Measurements from ENCODE around the gene ADCK2. TPM values are rescaled to one million over a fixed set of nuclear protein-coding genes. Genes with fewer than 3 reads are reported as not detected.
"Not testable (repeated sequence)": the region's sequence is repeated elsewhere in the genome, so short reads cannot be mapped to it uniquely, and the experiment has no call there.

The ADCK2 gene
- polyA plus RNA-seq, 1 donor: 16.6 TPM

DNA sequence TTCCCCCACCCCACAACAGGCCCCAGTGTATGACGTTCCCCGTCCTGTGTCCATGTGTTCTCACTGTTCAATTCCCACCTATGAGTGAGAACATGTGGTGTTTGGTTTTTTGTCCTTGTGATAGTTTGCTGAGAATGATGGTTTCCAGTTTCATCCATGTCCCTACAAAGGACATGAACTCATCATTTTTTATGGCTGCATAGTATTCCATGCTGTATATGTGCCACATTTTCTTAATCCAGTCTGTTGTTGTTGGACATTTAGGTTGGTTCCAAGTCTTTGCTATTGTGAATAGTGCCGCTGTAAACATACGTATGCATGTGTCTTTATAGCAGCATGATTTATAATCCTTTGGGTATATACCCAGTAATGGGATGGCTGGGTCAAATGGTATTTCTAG lies 36.0 kb downstream of the ADCK2 start:
- H3K27me3 ChIP-seq (ENCODE audit: control insufficient read depth, insufficient read depth, low read length): not testable (repeated sequence)
- no CpG with 5 or more reads among the region's 4 CpGs for WGBS (ENCODE audit: insufficient coverage, low lambda C conversion rate)

DNA sequence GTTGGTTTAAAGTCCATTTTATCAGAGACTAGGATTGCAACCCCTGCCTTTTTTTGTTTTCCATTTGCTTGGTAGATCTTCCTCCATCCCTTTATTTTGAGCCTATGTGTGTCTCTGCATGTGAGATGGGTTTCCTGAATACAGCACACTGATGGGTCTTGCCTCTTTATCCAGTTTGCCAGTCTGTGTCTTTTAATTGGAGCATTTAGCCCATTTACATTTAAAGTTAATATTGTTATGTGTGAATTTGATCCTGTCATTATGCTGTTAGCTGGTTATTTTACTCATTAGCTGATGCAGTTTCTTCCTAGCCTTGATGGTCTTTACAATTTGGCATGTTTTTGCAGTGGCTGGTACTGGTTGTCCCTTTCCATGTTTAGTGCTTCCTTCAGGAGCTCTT lies 39.6 kb downstream of the ADCK2 start:
- not testable (repeated sequence) for H3K4me1 ChIP-seq (ENCODE audit: control insufficient read depth, insufficient read depth, low read length); H3K27me3 ChIP-seq (ENCODE audit: control insufficient read depth, insufficient read depth, low read length); H3K36me3 ChIP-seq (ENCODE audit: control insufficient read depth, insufficient read depth, low read length); DNase-seq; H3K9me3 ChIP-seq (ENCODE audit: control insufficient read depth, low read depth, low read length); H3K4me3 ChIP-seq (ENCODE audit: low read length); H3K27ac ChIP-seq (ENCODE audit: low read length)

More for the DNA sequence above, 36.0 kb downstream of the ADCK2 start:
- H3K36me3 ChIP-seq (ENCODE audit: control insufficient read depth, insufficient read depth, low read length): peaks cover 20% of the 10 kb centered on the region
- not testable (repeated sequence) for H3K4me3 ChIP-seq (ENCODE audit: low read length); H3K9me3 ChIP-seq (ENCODE audit: control insufficient read depth, low read depth, low read length); DNase-seq; H3K27ac ChIP-seq (ENCODE audit: low read length); H3K4me1 ChIP-seq (ENCODE audit: control insufficient read depth, insufficient read depth, low read length)

DNA sequence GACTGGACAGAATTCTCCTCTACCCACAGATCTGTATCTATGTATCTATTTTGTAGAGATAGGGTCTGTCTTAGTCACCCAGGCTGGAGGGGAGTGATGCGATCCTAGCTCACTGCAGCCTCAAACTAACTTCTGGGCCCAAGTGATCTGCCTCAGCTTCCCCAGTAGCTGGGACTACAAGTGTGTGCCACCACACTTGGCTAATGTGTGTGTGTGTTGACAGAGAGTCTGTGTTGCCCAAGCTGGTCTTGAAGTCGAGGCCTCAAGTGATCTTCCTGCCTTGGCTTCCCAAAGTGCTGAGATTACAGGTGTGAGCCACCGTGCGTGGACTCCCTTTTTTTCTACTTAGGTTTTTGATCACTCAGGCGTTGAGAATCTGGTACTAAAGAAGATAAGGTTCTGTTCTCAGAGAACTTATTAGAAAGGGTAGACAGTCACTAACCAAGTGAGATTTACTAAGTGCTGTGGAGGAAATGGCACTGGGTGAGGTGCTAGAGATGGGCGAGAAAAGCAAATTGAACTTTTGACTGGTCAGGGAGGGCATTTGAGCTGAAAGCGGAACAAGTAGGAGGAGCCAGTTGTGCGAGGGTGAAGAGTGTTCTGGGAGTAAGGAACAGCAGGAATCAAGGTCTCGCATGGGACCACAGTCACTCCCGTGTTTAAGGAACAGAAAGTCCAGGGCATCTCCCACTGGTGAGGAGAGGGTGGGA lies 41.7 kb downstream of the ADCK2 start:
- H3K27ac ChIP-seq (ENCODE audit: low read length): no peak overlapping the region
- no peak for DNase-seq
- no peaks in the 10 kb centered on the region for H3K27me3 ChIP-seq (ENCODE audit: control insufficient read depth, insufficient read depth, low read length)
- WGBS (ENCODE audit: insufficient coverage, low lambda C conversion rate): 100% methylated on average over 1 of the region's 10 CpGs
- H3K4me1 ChIP-seq (ENCODE audit: control insufficient read depth, insufficient read depth, low read length): no peaks in the 10 kb centered on the region
- no peaks in the 10 kb centered on the region for H3K9me3 ChIP-seq (ENCODE audit: control insufficient read depth, low read depth, low read length)
- H3K4me3 ChIP-seq (ENCODE audit: low read length): no peak overlapping the region
- peaks cover 4% of the 10 kb centered on the region for H3K36me3 ChIP-seq (ENCODE audit: control insufficient read depth, insufficient read depth, low read length)

DNA sequence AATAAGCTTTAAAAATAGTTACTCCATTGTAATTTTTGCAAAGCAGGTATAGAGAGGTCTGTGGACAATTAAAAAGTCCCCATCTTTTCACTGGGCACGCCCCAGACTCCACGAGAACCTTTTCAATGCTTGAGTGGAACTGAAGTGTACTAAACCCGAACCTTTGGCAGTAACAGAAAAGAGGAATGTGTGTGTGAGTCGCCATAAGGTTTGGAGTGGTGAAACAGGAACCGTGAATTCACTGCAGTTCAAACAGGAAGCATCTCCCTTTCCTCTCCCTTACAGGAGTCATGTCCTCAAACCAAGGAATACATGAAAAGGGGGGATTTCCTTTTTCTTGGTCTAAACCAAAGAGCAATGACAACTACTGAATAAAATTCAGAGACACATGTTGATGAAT lies 47.0 kb downstream of the ADCK2 start:
- Histone ChIP-seq H3K4me3 (ENCODE audit: low read length) (no peak overlapping the region), H3K27ac (ENCODE audit: low read length) (no peak overlapping the region), H3K36me3 (ENCODE audit: control insufficient read depth, insufficient read depth, low read length) (peaks cover 9% of the 10 kb centered on the region), H3K9me3 (ENCODE audit: control insufficient read depth, low read depth, low read length) (no peaks in the 10 kb centered on the region), H3K4me1 (ENCODE audit: control insufficient read depth, insufficient read depth, low read length) (no peaks in the 10 kb centered on the region), H3K27me3 (ENCODE audit: control insufficient read depth, insufficient read depth, low read length) (no peaks in the 10 kb centered on the region)
- no CpG with 5 or more reads among the region's 5 CpGs for WGBS (ENCODE audit: insufficient coverage, low lambda C conversion rate)
- no peak for DNase-seq

DNA sequence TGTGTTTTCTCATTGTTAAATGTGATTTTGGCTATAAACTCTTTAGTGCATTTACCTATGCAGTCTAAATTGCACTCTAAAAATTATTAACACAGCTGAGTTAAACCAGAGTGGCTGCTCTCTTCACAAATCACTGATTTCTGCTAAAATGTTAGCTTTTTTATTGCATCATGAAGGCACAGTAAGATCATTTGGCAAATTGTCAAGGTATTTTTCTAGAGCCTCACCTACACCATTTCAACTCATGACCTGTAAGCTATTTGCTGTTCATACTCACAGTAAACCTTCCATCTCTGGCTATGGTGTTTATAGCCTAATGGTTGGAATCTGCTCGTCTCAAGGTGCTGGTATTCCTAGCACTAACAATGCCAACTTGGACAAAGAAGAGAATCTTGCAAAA lies 49.5 kb downstream of the ADCK2 start:
- H3K4me3 ChIP-seq (ENCODE audit: low read length): no peak overlapping the region
- no peaks in the 10 kb centered on the region for H3K4me1 ChIP-seq (ENCODE audit: control insufficient read depth, insufficient read depth, low read length)
- H3K27me3 ChIP-seq (ENCODE audit: control insufficient read depth, insufficient read depth, low read length): no peaks in the 10 kb centered on the region
- no peak for DNase-seq
- peaks cover 16% of the 10 kb centered on the region for H3K36me3 ChIP-seq (ENCODE audit: control insufficient read depth, insufficient read depth, low read length)
- H3K27ac ChIP-seq (ENCODE audit: low read length): no peak overlapping the region
- no CpG with 5 or more reads among the region's 1 CpG for WGBS (ENCODE audit: insufficient coverage, low lambda C conversion rate)
- H3K9me3 ChIP-seq (ENCODE audit: control insufficient read depth, low read depth, low read length): no peaks in the 10 kb centered on the region

DNA sequence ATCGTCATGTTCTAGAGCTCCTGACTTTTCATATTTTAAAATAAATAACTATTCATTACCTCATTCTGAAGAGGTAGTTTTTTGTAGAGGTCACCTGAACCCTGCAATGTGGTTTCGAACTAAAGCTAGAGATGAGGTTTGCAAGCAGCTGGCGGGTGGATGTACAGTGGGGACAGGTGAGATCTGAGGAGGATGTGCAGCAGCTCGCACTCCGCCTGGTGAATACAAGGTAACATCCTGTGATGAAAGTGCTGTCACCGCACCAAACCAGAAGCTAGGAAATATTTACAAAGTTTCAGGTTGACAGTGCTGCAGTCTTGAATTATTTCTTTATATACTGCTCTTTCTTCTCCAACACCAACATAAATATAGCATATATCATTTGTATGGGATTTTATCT lies 50.3 kb downstream of the ADCK2 start:
- peaks cover 16% of the 10 kb centered on the region for H3K36me3 ChIP-seq (ENCODE audit: control insufficient read depth, insufficient read depth, low read length)
- DNase-seq: no peak
- H3K9me3 ChIP-seq (ENCODE audit: control insufficient read depth, low read depth, low read length): no peaks in the 10 kb centered on the region
- H3K4me1 ChIP-seq (ENCODE audit: control insufficient read depth, insufficient read depth, low read length): no peaks in the 10 kb centered on the region
- H3K4me3 ChIP-seq (ENCODE audit: low read length): no peak overlapping the region
- WGBS (ENCODE audit: insufficient coverage, low lambda C conversion rate): 100% methylated on average over 1 of the region's 6 CpGs
- no peaks in the 10 kb centered on the region for H3K27me3 ChIP-seq (ENCODE audit: control insufficient read depth, insufficient read depth, low read length)
- no peak overlapping the region for H3K27ac ChIP-seq (ENCODE audit: low read length)

DNA sequence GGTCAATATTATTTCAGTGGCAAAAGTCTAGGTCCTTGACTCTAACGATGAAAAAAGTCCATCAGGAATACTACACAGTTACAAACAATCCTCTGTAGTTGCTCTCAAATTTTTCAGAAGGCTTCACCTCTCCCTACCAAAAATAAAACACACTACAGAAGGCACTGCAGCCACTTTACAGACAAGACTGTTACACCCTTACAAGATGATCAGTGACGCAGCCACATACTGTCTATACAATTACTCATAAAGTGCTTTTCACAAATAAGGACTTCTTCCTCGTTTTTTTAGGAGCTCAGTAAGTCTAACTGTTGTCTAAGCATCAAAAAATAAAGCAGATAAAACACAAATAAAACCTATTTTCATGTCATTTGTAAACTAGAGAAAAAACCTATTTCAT lies 50.8 kb downstream of the ADCK2 start:
- Histone ChIP-seq H3K9me3 (ENCODE audit: control insufficient read depth, low read depth, low read length) (no peaks in the 10 kb centered on the region), H3K27me3 (ENCODE audit: control insufficient read depth, insufficient read depth, low read length) (no peaks in the 10 kb centered on the region), H3K4me1 (ENCODE audit: control insufficient read depth, insufficient read depth, low read length) (no peaks in the 10 kb centered on the region), H3K4me3 (ENCODE audit: low read length) (no peak overlapping the region), H3K36me3 (ENCODE audit: control insufficient read depth, insufficient read depth, low read length) (peaks cover 16% of the 10 kb centered on the region), H3K27ac (ENCODE audit: low read length) (no peak overlapping the region)
- DNase-seq: no peak
- 100% methylated on average over 2 of the region's 3 CpGs for WGBS (ENCODE audit: insufficient coverage, low lambda C conversion rate)

DNA sequence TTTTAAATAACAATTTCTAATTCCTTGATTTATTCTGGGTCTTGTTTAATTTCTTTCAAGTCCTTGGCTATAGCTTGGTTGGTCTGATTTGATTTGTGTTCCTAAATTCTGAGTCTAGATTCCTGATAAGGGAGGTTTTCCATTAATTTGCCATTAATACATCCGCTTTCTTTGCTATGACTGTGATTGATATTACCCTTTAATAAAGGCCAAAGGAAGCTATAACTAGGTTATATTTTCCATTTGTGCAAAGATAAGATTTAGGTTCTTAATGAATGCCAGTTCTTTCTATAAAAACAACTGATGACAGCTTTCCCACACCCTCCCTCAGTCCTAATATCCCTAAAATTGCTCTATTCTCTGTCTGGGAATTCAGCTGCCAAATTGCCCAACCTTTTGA lies 52.0 kb downstream of the ADCK2 start:
- H3K27me3 ChIP-seq (ENCODE audit: control insufficient read depth, insufficient read depth, low read length): no peaks in the 10 kb centered on the region
- H3K4me1 ChIP-seq (ENCODE audit: control insufficient read depth, insufficient read depth, low read length): no peaks in the 10 kb centered on the region
- WGBS (ENCODE audit: insufficient coverage, low lambda C conversion rate): 100% methylated on average over 1 of the region's 1 CpG
- H3K36me3 ChIP-seq (ENCODE audit: control insufficient read depth, insufficient read depth, low read length): peaks cover 16% of the 10 kb centered on the region
- no peak overlapping the region for H3K27ac ChIP-seq (ENCODE audit: low read length)
- DNase-seq: no peak
- no peaks in the 10 kb centered on the region for H3K9me3 ChIP-seq (ENCODE audit: control insufficient read depth, low read depth, low read length)
- no peak overlapping the region for H3K4me3 ChIP-seq (ENCODE audit: low read length)

DNA sequence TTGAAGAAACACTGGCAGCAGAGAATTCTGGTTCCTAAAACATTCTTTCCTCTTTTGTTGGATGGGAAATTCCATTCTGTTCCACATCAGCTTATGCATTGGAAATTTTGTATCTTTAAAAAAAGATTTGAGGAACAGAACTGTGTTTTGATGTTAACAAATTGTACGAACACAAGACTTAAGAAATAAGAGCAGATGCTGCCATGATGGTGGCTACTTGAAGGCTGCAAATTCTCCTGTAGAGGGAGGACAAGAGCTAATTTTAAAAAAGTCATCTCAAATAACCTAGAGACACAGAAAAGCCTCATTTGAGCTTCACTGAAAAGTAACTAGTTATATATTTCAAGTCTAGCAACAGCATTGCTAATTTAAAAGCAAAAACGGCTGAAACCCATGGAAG lies 53.5 kb downstream of the ADCK2 start:
- 75% methylated on average over 1 of the region's 2 CpGs for WGBS (ENCODE audit: insufficient coverage, low lambda C conversion rate)
- no peak overlapping the region for H3K27ac ChIP-seq (ENCODE audit: low read length)
- DNase-seq: no peak
- no peaks in the 10 kb centered on the region for H3K4me1 ChIP-seq (ENCODE audit: control insufficient read depth, insufficient read depth, low read length)
- H3K9me3 ChIP-seq (ENCODE audit: control insufficient read depth, low read depth, low read length): no peaks in the 10 kb centered on the region
- H3K27me3 ChIP-seq (ENCODE audit: control insufficient read depth, insufficient read depth, low read length): no peaks in the 10 kb centered on the region
- H3K4me3 ChIP-seq (ENCODE audit: low read length): no peak overlapping the region
- H3K36me3 ChIP-seq (ENCODE audit: control insufficient read depth, insufficient read depth, low read length): peaks cover 21% of the 10 kb centered on the region

DNA sequence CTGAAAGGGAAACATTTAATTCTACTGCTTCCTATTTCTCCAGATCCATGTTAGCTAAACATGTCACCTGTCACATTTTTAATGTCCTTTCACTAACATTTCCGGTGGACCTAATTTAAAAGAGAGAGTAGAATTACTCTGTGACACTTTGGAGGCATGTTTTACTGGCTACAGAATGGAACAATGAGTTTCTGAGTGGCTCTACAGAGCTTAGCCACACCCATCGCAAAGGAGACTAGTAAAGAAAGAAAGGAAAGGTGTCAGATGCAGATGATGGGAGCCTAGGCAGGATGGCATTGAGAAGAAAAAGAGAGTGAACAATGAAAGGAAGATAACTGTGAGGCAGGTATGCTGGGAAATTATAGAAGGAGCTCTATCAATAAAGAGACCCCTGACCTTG lies 59.7 kb downstream of the ADCK2 start:
- H3K27me3 ChIP-seq (ENCODE audit: control insufficient read depth, insufficient read depth, low read length): no peaks in the 10 kb centered on the region
- no peak for DNase-seq
- no peak overlapping the region for H3K4me3 ChIP-seq (ENCODE audit: low read length)
- H3K4me1 ChIP-seq (ENCODE audit: control insufficient read depth, insufficient read depth, low read length): no peaks in the 10 kb centered on the region
- H3K36me3 ChIP-seq (ENCODE audit: control insufficient read depth, insufficient read depth, low read length): peaks cover 14% of the 10 kb centered on the region
- H3K27ac ChIP-seq (ENCODE audit: low read length): no peak overlapping the region
- no CpG with 5 or more reads among the region's 2 CpGs for WGBS (ENCODE audit: insufficient coverage, low lambda C conversion rate)
- no peaks in the 10 kb centered on the region for H3K9me3 ChIP-seq (ENCODE audit: control insufficient read depth, low read depth, low read length)

DNA sequence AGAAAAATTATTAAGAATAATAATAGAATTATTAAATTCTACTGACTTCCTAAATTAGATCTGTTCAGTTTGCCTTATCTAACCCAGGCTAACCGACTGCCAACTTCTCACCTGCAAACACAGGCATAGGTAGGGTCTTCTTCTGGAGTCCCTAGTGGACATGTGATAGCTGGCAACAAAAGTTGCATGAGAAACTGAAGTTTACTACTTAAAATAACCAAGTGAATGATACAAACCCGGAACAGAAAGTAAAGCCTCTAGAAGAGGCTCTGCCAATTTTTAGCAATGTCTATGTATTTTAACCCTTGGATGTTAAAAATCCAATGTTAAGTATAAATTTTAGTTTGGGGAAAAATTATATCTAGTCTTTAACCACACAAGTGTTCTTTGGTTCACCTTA lies 61.4 kb downstream of the ADCK2 start:
- H3K4me3 ChIP-seq (ENCODE audit: low read length): no peak overlapping the region
- H3K9me3 ChIP-seq (ENCODE audit: control insufficient read depth, low read depth, low read length): no peaks in the 10 kb centered on the region
- peaks cover 20% of the 10 kb centered on the region for H3K36me3 ChIP-seq (ENCODE audit: control insufficient read depth, insufficient read depth, low read length)
- WGBS (ENCODE audit: insufficient coverage, low lambda C conversion rate): 90% methylated on average over 1 of the region's 2 CpGs
- no peak for DNase-seq
- no peak overlapping the region for H3K27ac ChIP-seq (ENCODE audit: low read length)
- H3K4me1 ChIP-seq (ENCODE audit: control insufficient read depth, insufficient read depth, low read length): no peaks in the 10 kb centered on the region
- no peaks in the 10 kb centered on the region for H3K27me3 ChIP-seq (ENCODE audit: control insufficient read depth, insufficient read depth, low read length)

All from large intestine (tissue), 3 donors.